Erythroblast (primary cell): ENCODE measurements around the gene AKNA.

Experiments
- GATA1 ChIP-seq: IDR thresholded peaks from 2 replicates; pipeline ENCODE4 v1.6.1; 2011; ENCODE audit warnings: low read depth, mild to moderate bottlenecking, control low read depth, low read length, moderate library complexity
- POLR2A ChIP-seq: IDR thresholded peaks from 2 replicates; pipeline ENCODE4 v1.6.1; 2011; ENCODE audit warnings: mild to moderate bottlenecking, low read length

DNA sequence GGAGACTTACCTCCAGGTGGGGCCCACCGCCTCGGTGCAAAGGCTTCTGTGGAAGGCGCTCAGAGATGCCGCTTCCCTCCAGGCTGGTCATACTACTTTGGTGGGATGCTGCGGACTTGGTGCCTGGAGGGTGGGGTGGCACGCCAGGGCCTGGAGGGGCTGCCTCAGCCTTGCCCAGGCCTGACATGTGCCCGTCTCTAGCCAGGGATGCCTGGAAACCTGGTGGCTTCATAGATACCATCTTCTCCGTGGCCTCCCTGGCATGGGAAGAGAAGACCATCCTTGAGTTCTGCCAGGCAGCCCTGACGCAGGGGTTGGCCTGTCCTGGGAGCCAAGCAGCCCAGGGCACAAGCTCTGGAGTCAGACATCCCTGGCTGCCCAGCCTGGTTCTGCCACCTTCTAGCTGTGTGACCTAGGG, 29.9 kb downstream of the AKNA start:
- TF ChIP-seq POLR2A = no peak
- no peak for TF ChIP-seq GATA1
